HG03439 (cell line): ENCODE results near the gene TAF11L12.
"Not testable (repeated sequence)": the region's sequence is repeated elsewhere in the genome, so short reads cannot be mapped to it uniquely, and the experiment has no call there.

Source experiments
- ATAC-seq: cut with Tn5 transposase; IDR thresholded peaks from one replicate; pipeline ENCODE4 v1.9.1; 2021; ENCODE audit warnings: mild to moderate bottlenecking, moderate library complexity; ENCODE audit not compliant: unreplicated experiment

Gene TAF11L12

GRCh38 chr5:17610092-17610491, at the start of gene TAF11L12:
TSS of gene TAF11L12 (plus strand) at chr5:17610392.
- not testable (repeated sequence) for ATAC-seq

- not testable (repeated sequence) for ATAC-seq
These were observed 24.5 kb upstream of the TAF11L12 start, which contains the start of gene TAF11L7 for GRCh38 chr5:17585658-17586057. TSS of gene TAF11L7 (minus strand) at chr5:17585758.

GRCh38 chr5:17590860-17591259, 19.3 kb upstream of the TAF11L12 start, which contains the start of gene TAF11L8:
TSS of gene TAF11L8 (minus strand) at chr5:17590960.
- ATAC-seq: not testable (repeated sequence)

GRCh38 chr5:17594255-17594654, 15.9 kb upstream of the TAF11L12 start, which contains the start of gene TAF11L9:
TSS of gene TAF11L9 (minus strand) at chr5:17594394.
- not testable (repeated sequence) for ATAC-seq

GRCh38 chr5:17597728-17598127, 12.5 kb upstream of the TAF11L12 start, which contains the start of gene TAF11L10:
TSS of gene TAF11L10 (minus strand) at chr5:17597828.
- ATAC-seq: not testable (repeated sequence)

- not testable (repeated sequence) for ATAC-seq
These were observed 6.3 kb upstream of the TAF11L12 start, which contains the start of gene TAF11L11 for GRCh38 chr5:17603880-17604279. TSS of gene TAF11L11 (plus strand) at chr5:17604183.

GRCh38 chr5:17604951-17605350, 5.2 kb upstream of the TAF11L12 start:
- ATAC-seq: no peak

- not testable (repeated sequence) for ATAC-seq
These were observed 2.7 kb upstream of the TAF11L12 start for GRCh38 chr5:17607461-17607860.

- ATAC-seq: no peak
These were observed 4.8 kb downstream of the TAF11L12 start for GRCh38 chr5:17614872-17615605.

GRCh38 chr5:17619354-17619753, 9.2 kb downstream of the TAF11L12 start:
- ATAC-seq: no peak

GRCh38 chr5:17620627-17621026, 10.4 kb downstream of the TAF11L12 start:
- ATAC-seq: no peak

GRCh38 chr5:17625686-17626085, 15.5 kb downstream of the TAF11L12 start:
- no peak for ATAC-seq

- not testable (repeated sequence) for ATAC-seq
These were observed 21.6 kb downstream of the TAF11L12 start, which contains the start of gene TAF11L13 for GRCh38 chr5:17631788-17632187. TSS of gene TAF11L13 (plus strand) at chr5:17632088.

- no peak for ATAC-seq
These were observed 24.0 kb downstream of the TAF11L12 start, which contains the start of gene TAF11L14 for GRCh38 chr5:17634160-17634559. TSS of gene TAF11L14 (plus strand) at chr5:17634460.

GRCh38 chr5:17649232-17649631, 39.0 kb downstream of the TAF11L12 start:
- ATAC-seq: not testable (repeated sequence)

GRCh38 chr5:17655201-17655759, 45.1 kb downstream of the TAF11L12 start:
- not testable (repeated sequence) for ATAC-seq

- no peak for ATAC-seq
These were observed 45.7 kb downstream of the TAF11L12 start for GRCh38 chr5:17655921-17656320.
